Measurements from ENCODE around the gene CCDC178. TPM values are rescaled to one million over a fixed set of nuclear protein-coding genes. Genes with fewer than 3 reads are reported as not detected.

The CCDC178 gene
- total RNA-seq, 1 donor from 2014 or later, result not detected

GRCh38 chr18:32918692-32919250, 521.8 kb downstream of the CCDC178 start:
- H3K27ac Mint-ChIP-seq (ENCODE audit: unreplicated experiment), result no peak overlapping the region
- no peak for TF ChIP-seq CTCF (IDR thresholded peaks at IDR 0.05)
- H3K4me1 Mint-ChIP-seq (ENCODE audit: unreplicated experiment), result peaks cover 4% of the 10 kb centered on the region
- H3K27me3 Mint-ChIP-seq (ENCODE audit: unreplicated experiment), result no peaks in the 10 kb centered on the region
- no peak overlapping the region for H3K4me3 Mint-ChIP-seq (ENCODE audit: unreplicated experiment)
- DNase-seq (ENCODE audit: extremely low spot score, unreplicated experiment), result no peak
- H3K9me3 Mint-ChIP-seq (ENCODE audit: unreplicated experiment), result no peaks in the 10 kb centered on the region
- H3K36me3 Mint-ChIP-seq (ENCODE audit: unreplicated experiment), result no peaks in the 10 kb centered on the region

GRCh38 chr18:32915516-32915915, 525.0 kb downstream of the CCDC178 start:
- no peak overlapping the region for H3K4me3 Mint-ChIP-seq (ENCODE audit: unreplicated experiment)
- peaks cover 10% of the 10 kb centered on the region for H3K4me1 Mint-ChIP-seq (ENCODE audit: unreplicated experiment)
- H3K27ac Mint-ChIP-seq (ENCODE audit: unreplicated experiment), result no peak overlapping the region
- H3K9me3 Mint-ChIP-seq (ENCODE audit: unreplicated experiment), result no peaks in the 10 kb centered on the region
- no peaks in the 10 kb centered on the region for H3K36me3 Mint-ChIP-seq (ENCODE audit: unreplicated experiment)
- no peak for DNase-seq (ENCODE audit: extremely low spot score, unreplicated experiment)
- no peak for TF ChIP-seq CTCF (IDR thresholded peaks at IDR 0.05)
- no peaks in the 10 kb centered on the region for H3K27me3 Mint-ChIP-seq (ENCODE audit: unreplicated experiment)

- Mint-ChIP-seq H3K36me3 (ENCODE audit: unreplicated experiment) (no peaks in the 10 kb centered on the region), H3K27ac (ENCODE audit: unreplicated experiment) (no peak overlapping the region), H3K4me1 (ENCODE audit: unreplicated experiment) (peaks cover 11% of the 10 kb centered on the region), H3K9me3 (ENCODE audit: unreplicated experiment) (no peaks in the 10 kb centered on the region), H3K27me3 (ENCODE audit: unreplicated experiment) (no peaks in the 10 kb centered on the region), H3K4me3 (ENCODE audit: unreplicated experiment) (no peak overlapping the region)
- no peak for DNase-seq (ENCODE audit: extremely low spot score, unreplicated experiment)
- TF ChIP-seq CTCF (IDR thresholded peaks at IDR 0.05), result no peak
Measured at GRCh38 chr18:32911660-32912284, 528.7 kb downstream of the CCDC178 start.

- H3K4me1 Mint-ChIP-seq (ENCODE audit: unreplicated experiment), result peaks cover 11% of the 10 kb centered on the region
- DNase-seq (ENCODE audit: extremely low spot score, unreplicated experiment), result no peak
- H3K4me3 Mint-ChIP-seq (ENCODE audit: unreplicated experiment), result no peak overlapping the region
- H3K9me3 Mint-ChIP-seq (ENCODE audit: unreplicated experiment), result no peaks in the 10 kb centered on the region
- H3K27me3 Mint-ChIP-seq (ENCODE audit: unreplicated experiment), result peaks cover 3% of the 10 kb centered on the region
- no peak overlapping the region for H3K27ac Mint-ChIP-seq (ENCODE audit: unreplicated experiment)
- no peak for TF ChIP-seq CTCF (IDR thresholded peaks at IDR 0.05)
- H3K36me3 Mint-ChIP-seq (ENCODE audit: unreplicated experiment), result no peaks in the 10 kb centered on the region
Measured at GRCh38 chr18:32910694-32911296, 529.7 kb downstream of the CCDC178 start.

GRCh38 chr18:32909798-32910561, 530.5 kb downstream of the CCDC178 start:
- no peak overlapping the region for H3K4me3 Mint-ChIP-seq (ENCODE audit: unreplicated experiment)

More at GRCh38 chr18:32909798-32910561, 530.5 kb downstream of the CCDC178 start:
- Mint-ChIP-seq H3K27ac (ENCODE audit: unreplicated experiment) (no peak overlapping the region), H3K9me3 (ENCODE audit: unreplicated experiment) (no peaks in the 10 kb centered on the region), H3K4me1 (ENCODE audit: unreplicated experiment) (peaks cover 11% of the 10 kb centered on the region), H3K36me3 (ENCODE audit: unreplicated experiment) (no peaks in the 10 kb centered on the region), H3K27me3 (ENCODE audit: unreplicated experiment) (peaks cover 5% of the 10 kb centered on the region)
- DNase-seq (ENCODE audit: extremely low spot score, unreplicated experiment), result no peak
- TF ChIP-seq CTCF (IDR thresholded peaks at IDR 0.05), result no peak
